ENCODE results near the gene EVC.

EVC gene

DNA sequence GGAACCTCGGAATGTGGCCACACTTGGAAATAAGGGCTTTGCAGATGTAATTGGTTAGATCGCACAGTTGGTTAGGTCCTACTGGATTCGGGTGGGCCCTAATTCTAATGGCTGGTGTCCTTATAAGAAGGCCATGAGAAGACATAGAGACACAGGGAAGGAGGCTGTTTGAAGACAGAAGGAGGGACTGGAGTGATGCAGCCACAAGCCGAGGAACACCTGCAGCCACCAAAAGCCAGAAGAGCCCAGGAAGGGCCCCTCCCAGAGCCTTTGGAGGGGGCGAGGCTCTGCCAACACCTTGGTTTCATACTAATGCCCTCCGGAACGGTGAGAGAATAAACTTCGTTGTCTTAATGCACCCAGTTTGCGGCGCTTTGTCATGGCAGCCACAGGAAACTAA, 47.0 kb downstream of the EVC start:
- no peaks in the 10 kb centered on the region for H3K9me3 ChIP-seq
- no peaks in the 10 kb centered on the region; the same call in 1 of the 2 replicates for H3K4me1 ChIP-seq
- in situ Hi-C loops (cut with MboI; ENCODE audit: low sequenced_read_pairs), result no loop called here
- H3K36me3 ChIP-seq (replicated peaks), result no peaks in the 10 kb centered on the region; the same call in 1 of the 2 replicates
- no peak for DNase-seq (ENCODE audit: low spot score in 2 of 2)
- no peak overlapping the region for H3K4me3 ChIP-seq
- no peaks in the 10 kb centered on the region for H3K27me3 ChIP-seq (ENCODE audit: low read depth)

DNA sequence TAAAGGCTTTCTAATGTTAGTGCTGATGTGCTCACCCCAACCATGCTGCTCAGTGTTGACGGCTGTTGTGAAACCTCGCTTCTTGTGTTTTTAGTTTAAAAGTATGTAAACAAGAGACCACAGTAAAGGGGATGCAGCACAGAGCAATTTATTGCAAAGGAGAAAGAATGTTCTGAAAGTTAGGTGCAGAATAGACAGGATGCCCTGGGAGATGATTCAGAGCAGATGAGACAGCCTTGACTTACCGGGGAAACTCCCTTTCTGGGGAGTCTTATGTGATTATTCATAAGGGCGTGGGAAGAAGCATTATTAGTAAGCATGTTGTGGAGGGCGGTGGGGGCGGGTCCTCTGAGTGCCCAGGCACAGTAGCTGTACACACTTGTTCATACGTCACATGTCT, 47.7 kb downstream of the EVC start:
- DNase-seq (ENCODE audit: low spot score in 2 of 2), result no peak

DNA sequence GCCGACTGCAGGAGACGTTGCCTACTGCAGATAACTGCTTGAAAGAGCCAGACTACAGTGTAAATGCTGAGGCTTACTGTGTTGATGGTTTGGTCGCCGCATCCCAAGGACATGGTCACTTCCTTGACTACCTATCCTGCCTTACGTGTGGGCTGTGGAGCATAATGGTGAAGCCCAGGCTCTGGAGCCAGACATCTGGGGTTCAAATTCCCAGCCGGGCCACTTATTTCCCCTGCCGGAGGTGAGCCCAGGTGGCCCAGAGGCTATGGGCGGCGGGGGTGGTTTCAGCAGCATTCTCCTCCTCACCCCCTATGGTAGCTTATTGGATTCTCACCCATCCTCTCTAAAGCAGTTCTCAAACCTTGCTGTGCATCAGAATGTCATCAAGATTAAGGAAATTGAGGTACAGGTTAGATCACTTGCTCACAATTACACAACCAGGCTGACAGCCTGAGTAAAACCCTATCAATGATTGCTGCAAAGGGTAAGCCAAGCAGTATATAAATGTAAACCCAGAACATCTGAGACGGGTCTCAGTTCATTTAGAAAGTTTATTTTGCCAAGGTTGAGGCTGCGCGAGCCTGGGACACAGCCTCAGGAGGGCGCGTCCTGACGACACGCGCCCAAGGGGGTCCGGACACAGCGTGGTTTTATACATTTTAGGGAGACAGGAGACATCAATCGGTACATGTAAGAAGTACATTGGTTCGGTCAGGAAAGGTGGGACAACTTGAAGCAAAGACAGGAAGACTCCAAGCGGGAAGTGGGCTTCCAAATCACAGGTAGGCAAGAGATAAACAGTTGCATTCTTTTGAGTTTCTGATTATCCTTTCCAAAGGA, 48.5 kb downstream of the EVC start:
- in situ Hi-C loops (cut with MboI; ENCODE audit: low sequenced_read_pairs), result no loop called here
- Histone ChIP-seq H3K9me3 (no peaks in the 10 kb centered on the region), H3K27me3 (ENCODE audit: low read depth) (no peaks in the 10 kb centered on the region), H3K36me3 (replicated peaks) (no peaks in the 10 kb centered on the region; the same call in 1 of the 2 replicates), H3K4me1 (no peaks in the 10 kb centered on the region; the same call in 1 of the 2 replicates), H3K4me3 (no peak overlapping the region)
- no peak for DNase-seq (ENCODE audit: low spot score in 2 of 2)

More for the DNA sequence above, 47.7 kb downstream of the EVC start:
- no peaks in the 10 kb centered on the region; the same call in 1 of the 2 replicates for H3K4me1 ChIP-seq
- H3K9me3 ChIP-seq, result no peaks in the 10 kb centered on the region
- in situ Hi-C loops (cut with MboI; ENCODE audit: low sequenced_read_pairs), result no loop called here
- no peaks in the 10 kb centered on the region for H3K27me3 ChIP-seq (ENCODE audit: low read depth)
- H3K36me3 ChIP-seq (replicated peaks), result no peaks in the 10 kb centered on the region; the same call in 1 of the 2 replicates
- no peak overlapping the region for H3K4me3 ChIP-seq

DNA sequence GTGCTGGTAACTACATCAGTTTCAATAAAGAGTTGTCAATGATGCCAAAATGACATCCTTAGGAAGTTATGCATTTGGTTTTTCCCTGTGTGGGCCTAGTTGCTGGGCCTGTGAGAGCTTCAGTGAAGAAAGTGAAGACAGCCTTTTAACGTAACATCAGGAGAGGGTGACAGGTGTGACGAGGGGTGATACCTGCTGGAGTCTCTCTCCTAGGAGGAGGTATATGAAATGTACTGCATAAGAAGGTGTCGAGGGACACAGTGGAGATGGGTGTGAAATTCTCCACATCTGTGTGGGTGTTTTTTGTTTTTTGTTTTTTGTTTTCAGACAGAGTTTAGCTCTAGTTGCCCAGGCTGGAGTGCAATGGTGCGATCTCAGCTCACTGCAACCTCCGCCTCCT, 49.2 kb downstream of the EVC start:
- no peaks in the 10 kb centered on the region; the same call in 1 of the 2 replicates for H3K4me1 ChIP-seq
- in situ Hi-C loops (cut with MboI; ENCODE audit: low sequenced_read_pairs), result no loop called here
- no peak overlapping the region for H3K4me3 ChIP-seq
- no peak for DNase-seq (ENCODE audit: low spot score in 2 of 2)
- H3K9me3 ChIP-seq, result no peaks in the 10 kb centered on the region
- no peaks in the 10 kb centered on the region for H3K27me3 ChIP-seq (ENCODE audit: low read depth)
- no peaks in the 10 kb centered on the region; the same call in 1 of the 2 replicates for H3K36me3 ChIP-seq (replicated peaks)

DNA sequence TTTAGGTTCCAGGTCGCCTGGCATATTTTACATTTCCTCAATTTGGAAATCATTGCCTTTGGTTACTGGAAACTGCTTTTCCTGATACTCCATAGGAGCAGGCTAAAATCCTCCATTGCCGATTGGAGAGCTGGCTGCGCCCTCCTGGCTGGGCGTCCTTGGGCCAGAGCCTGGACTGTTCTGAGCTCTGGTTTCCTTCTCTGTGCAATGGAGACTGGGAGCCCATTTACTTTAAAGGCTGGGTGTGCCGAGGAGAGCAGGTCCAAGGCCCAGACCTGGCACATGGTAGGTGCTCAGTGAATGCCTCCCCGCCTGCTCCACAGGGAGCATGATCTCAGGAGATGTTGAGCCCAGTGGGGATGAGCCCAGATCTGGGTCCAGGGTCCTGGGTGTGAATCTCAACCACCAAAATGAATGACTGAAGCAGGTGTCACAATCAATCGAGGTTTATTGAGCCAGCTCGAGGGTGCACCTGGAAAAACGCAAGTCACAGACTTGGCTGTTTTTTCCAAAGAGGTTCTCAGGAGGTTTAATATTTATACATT, 50.0 kb downstream of the EVC start:
- Histone ChIP-seq H3K9me3 (no peaks in the 10 kb centered on the region), H3K27me3 (ENCODE audit: low read depth) (no peaks in the 10 kb centered on the region), H3K4me3 (no peak overlapping the region), H3K36me3 (replicated peaks) (no peaks in the 10 kb centered on the region; the same call in 1 of the 2 replicates), H3K4me1 (no peaks in the 10 kb centered on the region; the same call in 1 of the 2 replicates)
- in situ Hi-C loops (cut with MboI; ENCODE audit: low sequenced_read_pairs), result no loop called here
- DNase-seq (ENCODE audit: low spot score in 2 of 2), result no peak

DNA sequence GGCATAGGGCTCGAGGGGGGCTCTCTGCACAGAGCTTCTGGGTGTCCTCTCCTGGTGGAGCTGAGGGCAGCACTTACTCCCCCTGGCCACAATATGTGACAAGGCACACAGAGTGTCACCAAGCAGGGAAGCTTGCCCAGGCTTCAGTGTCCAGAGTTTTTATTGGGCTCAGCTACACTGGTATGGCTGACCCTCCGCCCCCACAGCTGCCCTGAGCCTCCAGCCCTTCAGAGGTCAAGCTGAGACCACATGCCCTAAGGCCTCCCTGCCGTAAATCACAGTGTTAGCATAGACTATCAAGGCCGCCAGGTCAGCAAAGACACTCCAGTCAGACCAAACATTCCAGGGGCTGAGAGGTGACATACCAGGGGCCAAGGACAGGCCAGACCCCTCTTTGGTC, 59.0 kb downstream of the EVC start:
- Histone ChIP-seq H3K9me3 (no peaks in the 10 kb centered on the region), H3K4me1 (no peaks in the 10 kb centered on the region), H3K4me3 (no peak overlapping the region), H3K36me3 (replicated peaks) (peaks cover 3% of the 10 kb centered on the region; the same call in 1 of the 2 replicates), H3K27me3 (ENCODE audit: low read depth) (no peaks in the 10 kb centered on the region)
- in situ Hi-C loops (cut with MboI; ENCODE audit: low sequenced_read_pairs), result no loop called here
- DNase-seq (ENCODE audit: low spot score in 2 of 2), result no peak

DNA sequence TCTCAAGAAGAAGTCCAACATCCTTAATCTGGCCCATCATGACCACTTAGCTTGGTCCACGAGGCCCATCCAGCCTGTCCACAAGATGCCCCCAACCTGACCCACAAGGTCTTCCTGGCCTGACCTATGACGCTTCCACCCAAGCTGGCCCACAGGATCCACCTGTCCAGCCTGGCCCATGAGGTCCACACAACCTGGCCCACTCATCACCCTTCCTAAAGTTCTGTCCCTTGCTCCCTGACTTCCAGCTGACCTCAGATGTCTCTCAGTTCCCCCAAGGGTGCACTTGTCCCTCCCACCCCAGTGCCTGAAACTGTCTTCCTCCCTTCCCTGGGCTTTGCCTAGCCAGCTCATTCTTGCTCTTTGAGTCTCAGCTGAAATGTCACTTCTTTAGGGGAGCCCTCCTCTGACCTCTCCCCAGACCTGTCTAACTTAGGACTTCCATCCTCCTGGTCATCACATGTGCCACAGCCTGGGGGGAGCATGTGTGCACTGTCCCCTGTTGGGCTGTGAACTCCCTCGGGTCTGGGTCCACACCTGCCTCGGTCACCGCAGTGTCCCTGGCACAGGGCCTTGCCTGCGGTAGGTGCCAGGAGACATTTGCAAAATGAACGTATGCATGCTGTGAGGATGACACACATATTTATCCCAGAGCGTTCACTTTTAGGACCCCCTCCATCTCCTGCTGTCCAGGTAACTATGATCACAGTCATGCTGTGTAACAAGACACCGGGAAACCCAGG, 61.7 kb downstream of the EVC start:
- no peaks in the 10 kb centered on the region for H3K27me3 ChIP-seq (ENCODE audit: low read depth)
- H3K4me1 ChIP-seq, result no peaks in the 10 kb centered on the region
- in situ Hi-C loops (cut with MboI; ENCODE audit: low sequenced_read_pairs), result no loop called here
- H3K9me3 ChIP-seq, result no peaks in the 10 kb centered on the region
- H3K4me3 ChIP-seq, result no peak overlapping the region
- DNase-seq (ENCODE audit: low spot score in 2 of 2), result no peak
- peaks cover 3% of the 10 kb centered on the region; the same call in 1 of the 2 replicates for H3K36me3 ChIP-seq (replicated peaks)

DNA sequence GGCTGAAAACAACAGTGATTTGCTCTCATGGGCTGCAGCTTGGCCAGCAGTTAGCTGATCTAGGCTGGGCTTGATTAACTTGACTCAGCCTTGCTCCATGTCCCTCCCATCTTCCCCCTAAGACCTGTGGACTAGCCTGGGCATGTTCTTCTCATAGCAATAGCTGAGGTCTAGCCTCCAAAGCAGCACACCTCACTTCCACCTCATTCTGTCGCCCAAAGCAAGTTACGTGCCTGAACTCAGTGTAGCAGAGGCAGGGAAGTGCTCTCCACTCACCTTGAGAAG, 62.2 kb downstream of the EVC start:
- Histone ChIP-seq H3K27me3 (ENCODE audit: low read depth) (no peaks in the 10 kb centered on the region), H3K36me3 (replicated peaks) (peaks cover 3% of the 10 kb centered on the region; the same call in 1 of the 2 replicates), H3K9me3 (no peaks in the 10 kb centered on the region), H3K4me1 (no peaks in the 10 kb centered on the region), H3K4me3 (no peak overlapping the region)
- in situ Hi-C loops (cut with MboI; ENCODE audit: low sequenced_read_pairs), result no loop called here
- no peak for DNase-seq (ENCODE audit: low spot score in 2 of 2)

DNA sequence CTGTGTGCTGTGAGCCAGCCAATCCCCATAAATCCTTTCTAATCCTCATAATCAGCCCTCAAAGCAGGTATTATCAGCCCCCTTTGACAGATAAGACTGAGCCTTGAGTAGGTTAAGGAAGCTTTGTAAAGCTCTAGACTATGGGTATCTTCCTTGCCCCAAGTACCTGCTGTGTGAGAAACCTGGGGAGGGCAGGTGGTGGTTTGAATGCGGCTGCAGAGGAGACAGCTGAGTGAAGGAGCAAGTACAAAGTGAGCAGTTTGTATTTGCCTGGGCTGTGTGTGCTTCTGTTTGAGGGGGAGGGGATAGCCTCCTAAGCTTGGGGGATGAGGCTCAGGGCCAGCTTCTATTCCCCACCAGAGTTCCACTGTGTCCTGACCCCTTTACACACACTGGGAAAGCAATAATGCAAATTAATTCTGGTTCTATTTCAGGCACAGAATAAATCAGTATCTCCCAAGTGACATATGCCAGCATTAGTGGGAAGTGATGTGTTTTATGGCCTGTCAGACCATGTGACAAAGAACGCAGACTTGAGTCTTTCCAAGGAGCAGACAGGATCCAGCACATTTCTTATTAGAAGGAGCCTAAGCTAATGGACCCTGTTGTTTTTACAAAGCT, 63.5 kb downstream of the EVC start:
- H3K9me3 ChIP-seq, result no peaks in the 10 kb centered on the region
- H3K4me1 ChIP-seq, result no peaks in the 10 kb centered on the region
- no peaks in the 10 kb centered on the region for H3K27me3 ChIP-seq (ENCODE audit: low read depth)
- no peak for DNase-seq (ENCODE audit: low spot score in 2 of 2)
- H3K36me3 ChIP-seq (replicated peaks), result no peaks in the 10 kb centered on the region; the same call in 1 of the 2 replicates
- no peak overlapping the region for H3K4me3 ChIP-seq
- in situ Hi-C loops (cut with MboI; ENCODE audit: low sequenced_read_pairs), result no loop called here

DNA sequence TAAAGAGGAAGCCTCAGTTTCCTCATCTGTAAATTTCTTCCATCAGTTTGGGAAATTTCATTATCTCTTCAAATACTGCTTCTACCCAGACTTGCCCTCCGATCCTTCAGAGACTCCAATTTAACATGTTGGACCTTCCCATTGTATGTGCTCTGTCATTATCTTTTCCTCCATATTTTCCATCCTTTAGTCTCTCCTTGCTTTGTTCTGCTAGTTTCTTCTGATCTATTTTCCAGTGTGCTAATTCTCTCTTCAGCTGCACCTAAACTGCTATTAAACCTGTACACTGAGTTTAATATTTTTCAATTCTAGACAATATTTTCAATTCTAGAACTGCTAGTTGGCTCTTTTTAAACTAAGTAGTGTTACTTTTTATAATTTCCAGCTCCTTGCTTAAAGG, 65.5 kb downstream of the EVC start:
- no peaks in the 10 kb centered on the region for H3K27me3 ChIP-seq (ENCODE audit: low read depth)
- no peak overlapping the region for H3K4me3 ChIP-seq
- no peaks in the 10 kb centered on the region for H3K4me1 ChIP-seq
- H3K36me3 ChIP-seq (replicated peaks), result no peaks in the 10 kb centered on the region
- H3K9me3 ChIP-seq, result no peaks in the 10 kb centered on the region
- in situ Hi-C loops (cut with MboI; ENCODE audit: low sequenced_read_pairs), result no loop called here
- no peak for DNase-seq (ENCODE audit: low spot score in 2 of 2)

DNA sequence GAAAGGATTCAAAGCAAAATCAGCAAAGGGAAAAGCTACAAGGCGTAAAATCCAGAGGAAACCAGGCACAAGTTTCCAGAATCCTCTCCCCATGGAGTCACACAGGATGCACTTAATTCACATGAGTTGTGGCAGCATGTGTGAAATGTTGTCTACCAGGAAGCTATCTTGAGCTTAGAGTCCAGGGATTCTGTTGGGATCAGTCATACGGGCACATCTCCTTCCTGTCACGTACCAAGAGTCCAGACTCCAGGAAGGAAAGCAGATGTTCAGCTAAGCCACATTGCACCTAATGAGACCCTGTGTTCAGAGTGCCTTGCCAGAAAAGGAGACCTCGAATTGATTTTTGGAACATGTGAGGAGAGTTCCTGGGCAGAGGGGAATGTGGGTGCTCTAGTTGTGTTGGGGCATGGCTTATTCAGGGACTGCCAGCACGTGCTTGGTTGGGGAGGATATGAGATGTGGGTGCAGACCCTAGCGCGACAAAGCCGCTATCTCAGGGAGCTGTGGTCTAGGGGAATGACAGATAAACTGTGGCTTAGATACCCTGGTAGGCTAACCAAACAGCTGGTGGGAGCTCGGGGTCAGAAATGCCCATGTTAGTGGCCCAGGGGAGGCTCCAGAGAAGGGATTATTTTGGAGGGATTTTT, 70.0 kb downstream of the EVC start:
- no peaks in the 10 kb centered on the region for H3K27me3 ChIP-seq (ENCODE audit: low read depth)

DNA sequence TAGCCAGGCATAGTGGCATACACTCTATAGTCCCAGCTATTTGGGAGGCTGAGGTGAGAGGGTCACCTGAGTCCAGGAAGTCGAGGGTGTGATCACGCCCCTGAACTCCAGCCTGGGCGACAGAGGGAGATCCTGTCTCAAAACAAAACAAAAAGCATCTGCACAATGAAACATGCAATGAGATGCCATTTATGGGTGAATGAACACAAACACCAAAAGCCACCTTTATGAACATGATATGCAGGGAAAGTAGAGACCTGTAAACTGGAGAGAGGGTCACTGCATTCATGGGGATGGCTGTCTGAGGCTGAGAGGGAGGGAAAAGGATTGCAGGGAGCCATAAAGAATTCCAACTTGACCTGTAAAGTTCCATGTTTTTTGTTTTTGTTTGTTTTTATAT, 70.7 kb downstream of the EVC start:
- H3K4me1 ChIP-seq, result no peaks in the 10 kb centered on the region
- 0 out of 2 replicates have a peak, but pooled peaks cover 3% of the 10 kb centered on the region for H3K36me3 ChIP-seq (replicated peaks)
- H3K4me3 ChIP-seq, result no peak overlapping the region
- H3K27me3 ChIP-seq (ENCODE audit: low read depth), result no peaks in the 10 kb centered on the region
- H3K9me3 ChIP-seq, result no peaks in the 10 kb centered on the region
- in situ Hi-C loops (cut with MboI; ENCODE audit: low sequenced_read_pairs), result no loop called here
- no peak for DNase-seq (ENCODE audit: low spot score in 2 of 2)

More for the DNA sequence above, 70.0 kb downstream of the EVC start:
- no peaks in the 10 kb centered on the region for H3K4me1 ChIP-seq
- H3K4me3 ChIP-seq, result no peak overlapping the region
- H3K36me3 ChIP-seq (replicated peaks), result 0 out of 2 replicates have a peak, but pooled peaks cover 3% of the 10 kb centered on the region
- in situ Hi-C loops (cut with MboI; ENCODE audit: low sequenced_read_pairs), result no loop called here
- DNase-seq (ENCODE audit: low spot score in 2 of 2), result no peak
- H3K9me3 ChIP-seq, result no peaks in the 10 kb centered on the region

DNA sequence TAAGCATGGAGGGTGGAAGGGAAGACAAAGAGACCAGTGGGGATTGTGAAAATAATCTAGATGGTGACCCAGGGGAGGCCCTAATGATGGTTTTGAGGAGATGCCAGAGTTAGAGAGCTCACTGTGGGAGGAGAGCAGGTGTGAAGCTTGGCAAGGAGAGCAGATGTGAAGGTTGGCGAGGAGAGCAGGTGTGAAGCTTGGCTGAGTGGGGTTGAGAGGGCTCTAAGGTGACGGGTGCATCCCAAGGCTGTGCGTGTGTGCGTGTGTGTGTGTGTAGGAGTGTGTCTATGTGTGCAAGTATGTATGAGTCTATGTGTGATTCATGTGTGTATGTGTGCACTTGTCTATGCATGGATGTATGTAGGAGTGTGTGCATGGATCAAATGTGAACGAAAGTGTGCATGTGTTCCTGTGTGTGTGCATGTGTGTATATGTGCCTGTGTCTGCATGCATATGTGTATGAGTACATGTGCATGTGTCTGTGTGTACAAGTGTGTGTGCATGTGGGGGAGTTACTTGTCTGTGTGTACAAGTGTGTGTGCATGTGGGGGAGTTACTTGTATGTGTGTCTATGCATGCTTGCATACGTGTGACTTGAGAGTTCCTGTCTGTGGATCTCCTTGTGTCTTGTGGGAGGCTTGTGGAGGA, 72.0 kb downstream of the EVC start:
- Histone ChIP-seq H3K27me3 (ENCODE audit: low read depth) (no peaks in the 10 kb centered on the region), H3K4me1 (no peaks in the 10 kb centered on the region), H3K4me3 (no peak overlapping the region), H3K9me3 (no peaks in the 10 kb centered on the region), H3K36me3 (replicated peaks) (0 out of 2 replicates have a peak, but pooled peaks cover 3% of the 10 kb centered on the region)
- DNase-seq (ENCODE audit: low spot score in 2 of 2), result no peak
- in situ Hi-C loops (cut with MboI; ENCODE audit: low sequenced_read_pairs), result no loop called here
